Parathyroid adenoma (tissue), 2 donors: Measurements from ENCODE around the gene ZNF770.

Experiments used
- H2AFZ ChIP-seq: fragments of 300-600 bp; sonication (generic); one replicate; pipeline ENCODE4 v1.7.0; 2017; ENCODE audit warnings: antibody characterized with exemption, mild to moderate bottlenecking
- H3K27ac ChIP-seq: fragments of 300-600 bp; sonication (generic); one replicate; pipeline ENCODE4 v1.7.0; 2017
- H3K27me3 ChIP-seq: fragments of 300-600 bp; sonication (generic); one replicate; pipeline ENCODE4 v1.7.0; 2017; ENCODE audit warnings: low read length; ENCODE audit not compliant: control insufficient read depth, insufficient read depth
- H3K36me3 ChIP-seq: fragments of 300-600 bp; sonication (generic); one replicate; pipeline ENCODE4 v1.7.0; 2017; ENCODE audit warnings: low read length; ENCODE audit not compliant: control insufficient read depth, insufficient read depth
- H3K4me1 ChIP-seq: fragments of 300-600 bp; sonication (generic); one replicate; pipeline ENCODE4 v1.7.0; 2017; ENCODE audit warnings: control low read depth
- H3K4me2 ChIP-seq: fragments of 300-600 bp; sonication (generic); one replicate; pipeline ENCODE4 v1.7.0; 2017; ENCODE audit warnings: low read length
- H3K4me3 ChIP-seq: fragments of 300-600 bp; sonication (generic); one replicate; pipeline ENCODE4 v1.7.0; 2017; ENCODE audit warnings: low read depth, low read length
- H3K79me2 ChIP-seq: fragments of 300-600 bp; sonication (generic); one replicate; pipeline ENCODE4 v1.7.0; 2017; ENCODE audit warnings: control low read depth
- H3K9ac ChIP-seq: fragments of 300-600 bp; sonication (generic); one replicate; pipeline ENCODE4 v1.7.0; 2017; ENCODE audit warnings: mild to moderate bottlenecking
- H3K9me3 ChIP-seq: fragments of 300-600 bp; sonication (generic); one replicate; pipeline ENCODE4 v1.7.0; 2017; ENCODE audit warnings: low read length; ENCODE audit not compliant: control insufficient read depth
- TF ChIP-seq, protein P1 (sequence below): fragments of 300-600 bp; sonication (generic); IDR thresholded peaks from one replicate; pipeline ENCODE4 v1.7.0; 2017; ENCODE audit warnings: antibody characterized with exemption, mild to moderate bottlenecking
- donor health status: primary hyperparathyroidism.

ZNF770 gene

GRCh38 chr15:35019404-35020327 lies 31.6 kb upstream of the ZNF770 start:
- Histone ChIP-seq H3K4me2 (peak overlapping the region; percentile 26), H3K27me3 (no peaks in the 10 kb centered on the region), H3K36me3 (no peaks in the 10 kb centered on the region), H3K9ac (no peak overlapping the region), H2AFZ (no peak overlapping the region), H3K79me2 (no peaks in the 10 kb centered on the region), H3K4me3 (no peak overlapping the region), H3K27ac (no peak overlapping the region), H3K4me1 (no peaks in the 10 kb centered on the region), H3K9me3 (no peaks in the 10 kb centered on the region)
- TF ChIP-seq, protein P1, sequence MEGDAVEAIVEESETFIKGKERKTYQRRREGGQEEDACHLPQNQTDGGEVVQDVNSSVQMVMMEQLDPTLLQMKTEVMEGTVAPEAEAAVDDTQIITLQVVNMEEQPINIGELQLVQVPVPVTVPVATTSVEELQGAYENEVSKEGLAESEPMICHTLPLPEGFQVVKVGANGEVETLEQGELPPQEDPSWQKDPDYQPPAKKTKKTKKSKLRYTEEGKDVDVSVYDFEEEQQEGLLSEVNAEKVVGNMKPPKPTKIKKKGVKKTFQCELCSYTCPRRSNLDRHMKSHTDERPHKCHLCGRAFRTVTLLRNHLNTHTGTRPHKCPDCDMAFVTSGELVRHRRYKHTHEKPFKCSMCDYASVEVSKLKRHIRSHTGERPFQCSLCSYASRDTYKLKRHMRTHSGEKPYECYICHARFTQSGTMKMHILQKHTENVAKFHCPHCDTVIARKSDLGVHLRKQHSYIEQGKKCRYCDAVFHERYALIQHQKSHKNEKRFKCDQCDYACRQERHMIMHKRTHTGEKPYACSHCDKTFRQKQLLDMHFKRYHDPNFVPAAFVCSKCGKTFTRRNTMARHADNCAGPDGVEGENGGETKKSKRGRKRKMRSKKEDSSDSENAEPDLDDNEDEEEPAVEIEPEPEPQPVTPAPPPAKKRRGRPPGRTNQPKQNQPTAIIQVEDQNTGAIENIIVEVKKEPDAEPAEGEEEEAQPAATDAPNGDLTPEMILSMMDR = no peak

- Histone ChIP-seq H3K27me3 (no peaks in the 10 kb centered on the region), H3K4me1 (no peaks in the 10 kb centered on the region), H3K9me3 (no peaks in the 10 kb centered on the region)
These were observed 26.2 kb upstream of the ZNF770 start for GRCh38 chr15:35014241-35014640.

DNA sequence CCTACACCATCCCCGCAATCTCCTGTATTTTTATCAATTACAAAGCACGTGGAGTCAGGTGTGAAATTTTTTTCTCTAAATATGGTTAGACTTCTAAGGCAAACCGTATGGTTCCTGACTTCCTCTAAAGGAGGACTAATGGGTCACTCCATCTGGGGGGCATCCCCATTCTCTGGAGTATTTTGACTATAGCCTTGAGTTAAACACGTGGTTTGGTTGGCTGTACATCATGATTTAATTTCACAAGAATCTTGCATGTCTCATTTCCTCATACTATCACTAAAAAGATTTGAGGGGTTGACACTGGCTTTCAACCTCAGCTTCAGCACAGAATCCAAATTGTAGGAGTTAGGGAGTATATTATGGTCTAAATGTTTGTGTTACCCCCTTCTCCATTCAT lies 25.3 kb upstream of the ZNF770 start:
- Histone ChIP-seq H3K36me3 (no peaks in the 10 kb centered on the region), H3K27ac (no peak overlapping the region), H3K27me3 (no peaks in the 10 kb centered on the region), H3K4me1 (no peaks in the 10 kb centered on the region), H2AFZ (no peak overlapping the region), H3K9me3 (no peaks in the 10 kb centered on the region), H3K79me2 (no peaks in the 10 kb centered on the region), H3K4me3 (no peak overlapping the region), H3K9ac (no peak overlapping the region), H3K4me2 (no peak overlapping the region)
- TF ChIP-seq, protein P1 = no peak

More at GRCh38 chr15:35014241-35014640, 26.2 kb upstream of the ZNF770 start:
- no peak overlapping the region for H3K27ac ChIP-seq
- TF ChIP-seq, protein P1 = no peak
- no peaks in the 10 kb centered on the region for H3K36me3 ChIP-seq
- no peak overlapping the region for H3K4me2 ChIP-seq
- H3K79me2 ChIP-seq = no peaks in the 10 kb centered on the region
- H3K9ac ChIP-seq = no peak overlapping the region
- H2AFZ ChIP-seq = no peak overlapping the region
- H3K4me3 ChIP-seq = no peak overlapping the region

DNA sequence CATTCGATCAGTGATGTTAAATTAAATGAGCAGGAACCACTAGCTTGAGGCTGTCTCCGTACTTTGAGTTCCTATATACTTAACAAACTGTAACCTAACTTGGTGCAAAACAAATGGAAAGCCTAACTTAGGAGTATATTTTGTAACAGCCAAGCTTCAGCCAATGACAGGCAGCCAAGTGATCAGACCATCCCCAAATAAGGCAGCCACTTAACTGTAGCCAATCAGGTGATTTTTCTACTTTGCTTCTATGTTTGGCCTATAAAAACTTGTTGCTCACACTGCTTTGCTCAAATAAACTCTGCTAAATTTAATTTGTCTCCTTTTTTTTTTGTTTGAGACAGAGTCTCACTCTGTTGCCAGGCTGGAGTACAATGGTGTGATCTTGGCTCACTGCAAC lies 19.3 kb upstream of the ZNF770 start:
- no peaks in the 10 kb centered on the region for H3K27me3 ChIP-seq
- H3K36me3 ChIP-seq = no peaks in the 10 kb centered on the region
- no peak overlapping the region for H2AFZ ChIP-seq
- no peaks in the 10 kb centered on the region for H3K9me3 ChIP-seq
- no peak overlapping the region for H3K4me3 ChIP-seq
- H3K27ac ChIP-seq = no peak overlapping the region
- no peaks in the 10 kb centered on the region for H3K4me1 ChIP-seq
- H3K9ac ChIP-seq = no peak overlapping the region
- no peaks in the 10 kb centered on the region for H3K79me2 ChIP-seq
- no peak overlapping the region for H3K4me2 ChIP-seq
- TF ChIP-seq, protein P1 = no peak

DNA sequence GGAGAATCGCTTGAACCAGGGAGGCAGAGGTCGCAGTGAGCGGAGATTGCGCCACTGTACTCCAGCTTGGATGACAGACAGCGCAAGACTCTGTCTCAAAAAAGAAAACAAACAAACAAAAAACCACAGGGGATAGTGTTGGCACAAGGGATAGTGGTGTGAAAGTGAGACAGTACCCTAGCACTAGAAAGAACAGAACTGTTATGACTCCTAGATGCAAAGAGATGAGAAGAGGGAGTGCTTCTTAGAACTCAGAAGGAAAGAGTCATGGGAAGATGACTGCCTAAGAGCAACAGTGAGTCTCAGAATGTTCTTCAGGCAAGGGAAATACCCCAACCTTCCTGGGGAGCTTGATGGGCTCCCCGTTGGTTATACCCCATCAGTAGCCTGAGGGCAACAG lies 17.8 kb upstream of the ZNF770 start:
- Histone ChIP-seq H3K9ac (no peak overlapping the region), H3K27me3 (no peaks in the 10 kb centered on the region), H3K4me2 (no peak overlapping the region), H3K36me3 (no peaks in the 10 kb centered on the region), H3K9me3 (no peaks in the 10 kb centered on the region), H3K79me2 (no peaks in the 10 kb centered on the region), H3K27ac (no peak overlapping the region), H3K4me3 (no peak overlapping the region), H3K4me1 (no peaks in the 10 kb centered on the region), H2AFZ (no peak overlapping the region)
- TF ChIP-seq, protein P1 = no peak
